Activated CD4-positive, CD25-positive, alpha-beta regulatory T cell (primary cell): ENCODE results near the gene LZTFL1.

Experiments used
- DNase-seq, 4 experiments: peaks; one replicate each; lab custom pipeline; 2025; lab: John Stamatoyannopoulos, UW

The LZTFL1 gene

GRCh38 chr3:45841757-45842491 lies at the start of gene LZTFL1:
LZTFL1 (minus strand) TSS chr3:45842119; CDS start chr3:45841991, 128 bp downstream.
- peak; percentile 70 to 78 (median 72) for DNase-seq

GRCh38 chr3:45890405-45890804 lies 48.5 kb upstream of the LZTFL1 start:
- DNase-seq: no peak

- no peak for DNase-seq
Observed at GRCh38 chr3:45889337-45889736, 47.4 kb upstream of the LZTFL1 start.

- no peak for DNase-seq
Observed at GRCh38 chr3:45887759-45888511, 46.0 kb upstream of the LZTFL1 start.

- no peak for DNase-seq
Observed at GRCh38 chr3:45887285-45887684, 45.4 kb upstream of the LZTFL1 start.

- DNase-seq: no peak
Observed at GRCh38 chr3:45885979-45886705, 44.2 kb upstream of the LZTFL1 start, which contains the start of gene CCR9. CCR9 (plus strand) TSS chr3:45886543; CDS start chr3:45894934, 8,391 bp downstream.

- no peak for DNase-seq
Observed at GRCh38 chr3:45884368-45885201, 42.7 kb upstream of the LZTFL1 start.

- DNase-seq: no peak
Observed at GRCh38 chr3:45881078-45882022, 39.4 kb upstream of the LZTFL1 start.

- no peak for DNase-seq
Observed at GRCh38 chr3:45880725-45881077, 38.8 kb upstream of the LZTFL1 start.

GRCh38 chr3:45878124-45878523 lies 36.2 kb upstream of the LZTFL1 start:
- DNase-seq: no peak

GRCh38 chr3:45874677-45875346 lies 32.9 kb upstream of the LZTFL1 start:
- no peak for DNase-seq

- DNase-seq: no peak
Observed at GRCh38 chr3:45873638-45874037, 31.7 kb upstream of the LZTFL1 start.

- no peak for DNase-seq
Observed at GRCh38 chr3:45873036-45873435, 31.1 kb upstream of the LZTFL1 start.

- DNase-seq: no peak
Observed at GRCh38 chr3:45872569-45872968, 30.6 kb upstream of the LZTFL1 start.

- DNase-seq: no peak
Observed at GRCh38 chr3:45871780-45872179, 29.9 kb upstream of the LZTFL1 start.

GRCh38 chr3:45870099-45870498 lies 28.2 kb upstream of the LZTFL1 start:
- peak in 2 of 4 experiments; percentile 13 to 21 for DNase-seq

- no peak for DNase-seq
Observed at GRCh38 chr3:45869638-45870037, 27.7 kb upstream of the LZTFL1 start.

- no peak for DNase-seq
Observed at GRCh38 chr3:45868650-45869049, 26.7 kb upstream of the LZTFL1 start.

GRCh38 chr3:45868213-45868612 lies 26.3 kb upstream of the LZTFL1 start:
- DNase-seq: no peak

GRCh38 chr3:45865563-45865962 lies 23.6 kb upstream of the LZTFL1 start:
- DNase-seq: no peak
